Suprapubic skin (tissue), 4 donors: ENCODE data around the gene LITAFD. TPM values are rescaled to one million over a fixed set of nuclear protein-coding genes. Genes with fewer than 3 reads are reported as not detected.
"Not testable (repeated sequence)": the region's sequence is repeated elsewhere in the genome, so short reads cannot be mapped to it uniquely, and the experiment has no call there.

Experiments used
- DNase-seq, 2 donors: peaks; one replicate each; pipeline ENCODE4 v3.0.0-alpha.2; 2019; ENCODE audit warnings: low spot score in 2 of 2
- H3K27ac ChIP-seq: fragments of 200-600 bp; sonication (generic); one replicate; pipeline ENCODE4 v1.5.1; 2019
- H3K27me3 ChIP-seq: fragments of 200-600 bp; sonication (generic); one replicate; pipeline ENCODE4 v1.5.1; 2019
- H3K36me3 ChIP-seq: fragments of 200-600 bp; sonication (generic); one replicate; pipeline ENCODE4 v1.5.1; 2019
- H3K4me1 ChIP-seq: fragments of 200-600 bp; sonication (generic); one replicate; pipeline ENCODE4 v1.5.1; 2019
- H3K4me3 ChIP-seq: fragments of 200-600 bp; sonication (generic); one replicate; pipeline ENCODE4 v1.5.1; 2019; ENCODE audit warnings: mild to moderate bottlenecking
- H3K9me3 ChIP-seq: fragments of 200-600 bp; sonication (generic); one replicate; pipeline ENCODE4 v1.5.1; 2019
- CTCF ChIP-seq, 2 donors: fragments of 200-600 bp in 1 of 2; fragments of 450-650 bp in 1 of 2; sonication (generic) in 1 of 2; IDR thresholded peaks; one replicate each; pipeline ENCODE4 v1.5.1; 2016 to 2019; ENCODE audit warnings: antibody characterized with exemption in 2 of 2, mild to moderate bottlenecking in 1 of 2, moderate library complexity in 1 of 2
- EP300 ChIP-seq: sonication (generic); formaldehyde crosslinking; IDR thresholded peaks from one replicate; pipeline ENCODE4 v1.6.1; 2017; ENCODE audit warnings: antibody characterized with exemption
- POLR2A ChIP-seq, 2 donors: fragments of 450-650 bp; IDR thresholded peaks; one replicate each; pipeline ENCODE4 v1.6.1; 2017; ENCODE audit warnings: antibody characterized with exemption in 2 of 2, mild to moderate bottlenecking in 2 of 2, moderate library complexity in 2 of 2
- POLR2AphosphoS5 ChIP-seq, 3 donors: sonication (generic); formaldehyde crosslinking; IDR thresholded peaks; one replicate each; pipeline ENCODE4 v1.6.1; 2017; ENCODE audit warnings: antibody characterized with exemption in 3 of 3
- WGBS: methylation state at CpG from one replicate; pipeline ENCODE4 v1.1.5; 2018; 5-methylcytosine and 5-hydroxymethylcytosine counted together
- total RNA-seq, 4 donors: library from RNA; depleted of rRNA; stranded (reverse); fragments of >200 nt; gene quantifications; one replicate each; pipeline ENCODE4 v1.1.0, GENCODE V29; 2016

LITAFD gene
- total RNA-seq, 4 donors from 2014 or later = not detected

DNA sequence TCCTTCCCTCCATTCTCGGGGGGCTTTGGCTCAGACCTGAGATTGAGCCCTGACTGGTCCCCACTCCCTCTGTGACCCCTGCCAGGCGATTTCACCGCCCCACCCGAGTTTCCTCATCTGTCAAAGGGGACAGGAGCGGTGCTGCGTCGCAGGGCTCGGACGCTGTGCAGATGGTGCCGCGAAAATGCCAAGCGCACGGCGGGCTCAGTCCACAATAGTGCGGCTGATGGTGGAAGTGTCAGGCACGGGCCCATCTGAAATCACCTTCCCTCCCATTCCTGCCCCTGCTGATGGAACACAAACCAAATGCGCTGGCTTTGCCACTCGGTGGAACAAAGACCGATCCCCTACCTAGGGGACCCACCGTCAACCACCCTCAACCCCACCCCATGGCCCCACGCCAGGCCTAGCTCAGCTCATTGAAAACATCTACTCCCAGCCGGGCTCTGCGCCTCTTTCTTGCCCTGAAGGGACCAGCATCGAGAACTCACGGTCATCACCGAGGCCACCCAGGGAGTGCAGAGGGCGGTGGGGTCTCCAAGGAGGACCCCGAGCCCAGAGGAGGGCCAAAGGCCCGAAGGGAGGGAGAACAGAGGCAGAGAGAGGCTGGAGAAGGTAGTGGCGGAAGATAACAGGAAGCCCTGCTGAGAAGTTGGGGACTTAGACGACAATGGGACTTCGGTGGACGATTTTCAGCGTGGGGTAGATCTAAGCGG lies 14.8 kb upstream of the LITAFD start:
- peaks cover 66% of the 10 kb centered on the region for H3K4me1 ChIP-seq
- TF ChIP-seq CTCF (IDR thresholded peaks at IDR 0.05) = no peak
- no peak for TF ChIP-seq POLR2AphosphoS5 (IDR thresholded peaks at IDR 0.05)
- TF ChIP-seq POLR2A (IDR thresholded peaks at IDR 0.05) = no peak
- TF ChIP-seq EP300 = no peak
- peak in 1 of 2 donors; percentile 82 for DNase-seq

GRCh38 chr16:8867932-8868415 lies 14.2 kb upstream of the LITAFD start:
- DNase-seq = no peak
- TF ChIP-seq POLR2AphosphoS5 (IDR thresholded peaks at IDR 0.05) (no peak), CTCF (IDR thresholded peaks at IDR 0.05) (no peak), EP300 (no peak), POLR2A (IDR thresholded peaks at IDR 0.05) (no peak)
- Histone ChIP-seq H3K27me3 (no peaks in the 10 kb centered on the region), H3K4me1 (peaks cover 66% of the 10 kb centered on the region), H3K36me3 (no peaks in the 10 kb centered on the region), H3K9me3 (no peaks in the 10 kb centered on the region), H3K4me3 (peak overlapping the region; percentile 74), H3K27ac (peak overlapping the region; percentile 61)
- 2% methylated on average over 16 of the region's 16 CpGs for WGBS

More for the DNA sequence above, 14.8 kb upstream of the LITAFD start:
- Histone ChIP-seq H3K27ac (peak overlapping the region; percentile 61), H3K4me3 (peak overlapping the region; percentile 74), H3K36me3 (no peaks in the 10 kb centered on the region), H3K27me3 (no peaks in the 10 kb centered on the region), H3K9me3 (no peaks in the 10 kb centered on the region)
- 4% methylated on average over 31 of the region's 35 CpGs for WGBS

GRCh38 chr16:8868416-8869211 lies 13.5 kb upstream of the LITAFD start, which contains the start of gene CARHSP1:
CARHSP1 (minus strand) TSS chr16:8869006; CDS start chr16:8859328, 9,678 bp downstream.
- no peaks in the 10 kb centered on the region for H3K27me3 ChIP-seq
- peak; percentile 91 to 92 for DNase-seq
- 2% methylated on average over 33 of the region's 83 CpGs for whole genome bisulfite sequencing
- peak within 1 kb of the TSS; percentile 61 for H3K27ac ChIP-seq
- H3K4me3 ChIP-seq = peak within 1 kb of the TSS; percentile 74
- H3K9me3 ChIP-seq = no peaks in the 10 kb centered on the region
- TF ChIP-seq POLR2AphosphoS5 (IDR thresholded peaks at IDR 0.05) (no peak), POLR2A (IDR thresholded peaks at IDR 0.05) (no peak), EP300 (no peak), CTCF (IDR thresholded peaks at IDR 0.05) (no peak)
- no peaks in the 10 kb centered on the region for H3K36me3 ChIP-seq
- H3K4me1 ChIP-seq = peaks cover 63% of the 10 kb centered on the region

DNA sequence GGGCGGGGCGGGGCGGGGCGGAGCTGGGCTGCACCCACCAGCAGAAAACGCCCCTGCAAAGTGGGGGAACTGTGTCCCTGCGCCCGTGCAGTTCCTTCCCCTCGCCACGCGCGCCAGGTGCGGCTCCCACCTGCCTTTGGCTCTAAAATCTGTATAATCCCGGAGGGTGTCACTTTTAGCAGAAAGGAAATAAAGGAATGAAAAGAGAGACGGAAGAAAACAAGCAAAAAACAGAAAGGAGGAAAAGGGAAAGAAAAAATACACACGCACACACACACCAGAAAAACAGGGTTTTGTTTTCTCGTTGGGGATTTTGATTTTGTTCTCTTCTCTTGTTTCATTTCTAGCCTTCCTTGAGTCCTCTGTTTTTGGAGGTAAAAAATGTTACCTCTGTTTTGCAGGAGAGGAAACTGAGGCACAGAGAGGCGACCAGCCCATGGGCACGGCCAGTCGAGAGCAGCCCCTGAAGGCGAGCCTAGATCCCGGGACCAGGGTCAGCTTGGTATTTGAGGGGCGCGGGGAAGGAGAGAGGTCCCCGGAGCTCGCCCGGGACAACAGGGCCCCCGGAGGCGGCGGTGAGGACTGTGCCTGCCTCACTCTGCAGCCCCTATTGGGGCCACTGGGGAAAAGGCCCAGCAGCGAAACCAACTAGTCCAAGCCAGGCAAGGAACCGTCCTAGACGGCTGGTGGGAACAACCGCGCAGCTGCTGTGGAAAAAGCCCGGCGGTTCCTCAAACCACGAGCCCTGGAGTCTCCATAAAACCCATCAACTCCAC lies 12.8 kb upstream of the LITAFD start:
- no peak for DNase-seq
- 37% methylated on average over 37 of the region's 37 CpGs for WGBS
- peak overlapping the region; percentile 74 for H3K4me3 ChIP-seq
- no peaks in the 10 kb centered on the region for H3K36me3 ChIP-seq
- TF ChIP-seq CTCF (IDR thresholded peaks at IDR 0.05) = no peak
- no peak for TF ChIP-seq POLR2A (IDR thresholded peaks at IDR 0.05)
- TF ChIP-seq EP300 = no peak
- TF ChIP-seq POLR2AphosphoS5 (IDR thresholded peaks at IDR 0.05) = no peak
- H3K9me3 ChIP-seq = no peaks in the 10 kb centered on the region
- H3K27me3 ChIP-seq = no peaks in the 10 kb centered on the region
- H3K27ac ChIP-seq = peak overlapping the region; percentile 61
- H3K4me1 ChIP-seq = peaks cover 56% of the 10 kb centered on the region

- DNase-seq, H3K9me3 ChIP-seq, H3K27me3 ChIP-seq, H3K4me3 ChIP-seq, H3K36me3 ChIP-seq, H3K27ac ChIP-seq: not testable (repeated sequence)
- 97% methylated on average over 10 of the region's 10 CpGs for WGBS
- H3K4me1 ChIP-seq = peaks cover 50% of the 10 kb centered on the region
Measured at GRCh38 chr16:8869988-8870241, 12.2 kb upstream of the LITAFD start.
